Osteocyte (in vitro differentiated cells): ENCODE data around the gene TRAF6. TPM values are rescaled to one million over a fixed set of nuclear protein-coding genes. Genes with fewer than 3 reads are reported as not detected.
"Not testable (repeated sequence)": the region's sequence is repeated elsewhere in the genome, so short reads cannot be mapped to it uniquely, and the experiment has no call there.

Experiments
- DNase-seq: peaks from one replicate; pipeline ENCODE4 v3.0.0; 2021; ENCODE audit warnings: mixed read lengths; ENCODE audit not compliant: unreplicated experiment; ENCODE audit errors: extremely low spot score
- H3K27ac Mint-ChIP-seq: one replicate; pipeline ENCODE4 v1.8.0; 2021; ENCODE audit warnings: mild to moderate bottlenecking, mixed read lengths; ENCODE audit not compliant: unreplicated experiment
- H3K27me3 Mint-ChIP-seq: one replicate; pipeline ENCODE4 v1.8.0; 2021; ENCODE audit warnings: mixed read lengths; ENCODE audit not compliant: unreplicated experiment
- H3K36me3 Mint-ChIP-seq: one replicate; pipeline ENCODE4 v1.8.0; 2021; ENCODE audit warnings: mixed read lengths; ENCODE audit not compliant: unreplicated experiment
- H3K4me1 Mint-ChIP-seq: one replicate; pipeline ENCODE4 v1.8.0; 2021; ENCODE audit warnings: mixed read lengths; ENCODE audit not compliant: unreplicated experiment
- H3K4me3 Mint-ChIP-seq: one replicate; pipeline ENCODE4 v1.8.0; 2021; ENCODE audit warnings: mild to moderate bottlenecking, moderate library complexity, mixed read lengths; ENCODE audit not compliant: unreplicated experiment
- H3K9me3 Mint-ChIP-seq: one replicate; pipeline ENCODE4 v1.8.0; 2021; ENCODE audit warnings: mixed read lengths; ENCODE audit not compliant: unreplicated experiment
- total RNA-seq: library from RNA; stranded (reverse); gene quantifications from 2 replicates; pipeline ENCODE4 v1.2.1, GENCODE V29; 2021
- TF ChIP-seq, protein P1 (sequence below): fragments of 200-600 bp; sonication (generic); IDR thresholded peaks from 2 replicates; pipeline ENCODE4 v1.5.0; 2021; ENCODE audit warnings: antibody characterized with exemption, mild to moderate bottlenecking, moderate library complexity

Gene TRAF6
- total RNA-seq, 1 donor from 2014 or later = 13.9 TPM

- Mint-ChIP-seq H3K36me3 (peaks cover 27% of the 10 kb centered on the region), H3K4me1 (peaks cover 12% of the 10 kb centered on the region), H3K27me3 (no peaks in the 10 kb centered on the region), H3K4me3 (no peak overlapping the region), H3K27ac (no peak overlapping the region), H3K9me3 (no peaks in the 10 kb centered on the region)
- TF ChIP-seq, protein P1, sequence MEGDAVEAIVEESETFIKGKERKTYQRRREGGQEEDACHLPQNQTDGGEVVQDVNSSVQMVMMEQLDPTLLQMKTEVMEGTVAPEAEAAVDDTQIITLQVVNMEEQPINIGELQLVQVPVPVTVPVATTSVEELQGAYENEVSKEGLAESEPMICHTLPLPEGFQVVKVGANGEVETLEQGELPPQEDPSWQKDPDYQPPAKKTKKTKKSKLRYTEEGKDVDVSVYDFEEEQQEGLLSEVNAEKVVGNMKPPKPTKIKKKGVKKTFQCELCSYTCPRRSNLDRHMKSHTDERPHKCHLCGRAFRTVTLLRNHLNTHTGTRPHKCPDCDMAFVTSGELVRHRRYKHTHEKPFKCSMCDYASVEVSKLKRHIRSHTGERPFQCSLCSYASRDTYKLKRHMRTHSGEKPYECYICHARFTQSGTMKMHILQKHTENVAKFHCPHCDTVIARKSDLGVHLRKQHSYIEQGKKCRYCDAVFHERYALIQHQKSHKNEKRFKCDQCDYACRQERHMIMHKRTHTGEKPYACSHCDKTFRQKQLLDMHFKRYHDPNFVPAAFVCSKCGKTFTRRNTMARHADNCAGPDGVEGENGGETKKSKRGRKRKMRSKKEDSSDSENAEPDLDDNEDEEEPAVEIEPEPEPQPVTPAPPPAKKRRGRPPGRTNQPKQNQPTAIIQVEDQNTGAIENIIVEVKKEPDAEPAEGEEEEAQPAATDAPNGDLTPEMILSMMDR = no peak
- no peak for DNase-seq
Observed at GRCh38 chr11:36485298-36486002, 24.6 kb downstream of the TRAF6 start.

GRCh38 chr11:36483042-36483441 lies 27.0 kb downstream of the TRAF6 start:
- H3K9me3 Mint-ChIP-seq, H3K27ac Mint-ChIP-seq, H3K27me3 Mint-ChIP-seq, H3K4me3 Mint-ChIP-seq, DNase-seq: not testable (repeated sequence)
- Mint-ChIP-seq H3K4me1 (peaks cover 16% of the 10 kb centered on the region), H3K36me3 (peaks cover 13% of the 10 kb centered on the region)

GRCh38 chr11:36480833-36481232 lies 29.2 kb downstream of the TRAF6 start:
- H3K4me3 Mint-ChIP-seq = no peak overlapping the region
- no peaks in the 10 kb centered on the region for H3K9me3 Mint-ChIP-seq
- no peaks in the 10 kb centered on the region for H3K27me3 Mint-ChIP-seq
- peaks cover 14% of the 10 kb centered on the region for H3K4me1 Mint-ChIP-seq
- DNase-seq = no peak
- TF ChIP-seq, protein P1 = no peak
- no peak overlapping the region for H3K27ac Mint-ChIP-seq
- peaks cover 6% of the 10 kb centered on the region for H3K36me3 Mint-ChIP-seq

- Mint-ChIP-seq H3K4me1 (peaks cover 16% of the 10 kb centered on the region), H3K36me3 (peaks cover 6% of the 10 kb centered on the region), H3K9me3 (no peaks in the 10 kb centered on the region), H3K27me3 (no peaks in the 10 kb centered on the region), H3K27ac (no peak overlapping the region), H3K4me3 (no peak overlapping the region)
- TF ChIP-seq, protein P1 = peak; percentile 86
- DNase-seq = no peak
Observed at GRCh38 chr11:36478700-36479329, 31.3 kb downstream of the TRAF6 start.

- TF ChIP-seq, protein P1 = no peak
- Mint-ChIP-seq H3K4me1 (peaks cover 21% of the 10 kb centered on the region), H3K4me3 (no peak overlapping the region), H3K27ac (no peak overlapping the region), H3K36me3 (peaks cover 3% of the 10 kb centered on the region), H3K9me3 (no peaks in the 10 kb centered on the region), H3K27me3 (no peaks in the 10 kb centered on the region)
- no peak for DNase-seq
Observed at GRCh38 chr11:36475192-36475591, 34.9 kb downstream of the TRAF6 start.
